H9 (cell line): Measurements from ENCODE around the gene CORO2B. TPM values are rescaled to one million over a fixed set of nuclear protein-coding genes. Genes with fewer than 3 reads are reported as not detected.

Experiments
- DNase-seq: peaks from one replicate; pipeline ENCODE4 v3.0.0-alpha.2; 2017
- H2AFZ ChIP-seq: one replicate; pipeline ENCODE4 v1.6.1; 2013; ENCODE audit warnings: mild to moderate bottlenecking, low read length, control low read depth, moderate library complexity
- H2AK5ac ChIP-seq: 2 replicates; pipeline ENCODE4 v1.6.1; 2013; ENCODE audit warnings: low read length, control low read depth, mixed read lengths; ENCODE audit not compliant: insufficient read length
- H2BK120ac ChIP-seq: one replicate; pipeline ENCODE4 v1.6.1; 2013; ENCODE audit warnings: low read depth, mild to moderate bottlenecking, low read length, control low read depth, inconsistent platforms; ENCODE audit not compliant: poor library complexity, severe bottlenecking
- H2BK12ac ChIP-seq: 2 replicates; pipeline ENCODE4 v1.6.1; 2013; ENCODE audit warnings: low read length, control low read depth, mixed read lengths, low read depth; ENCODE audit not compliant: insufficient read length
- H2BK15ac ChIP-seq: 2 replicates; pipeline ENCODE4 v1.6.1; 2013; ENCODE audit warnings: low read depth, low read length, control low read depth
- H2BK20ac ChIP-seq: one replicate; pipeline ENCODE4 v1.6.1; 2013; ENCODE audit warnings: low read depth, mild to moderate bottlenecking, low read length, control low read depth, inconsistent platforms; ENCODE audit not compliant: poor library complexity, severe bottlenecking
- H2BK5ac ChIP-seq: 2 replicates; pipeline ENCODE4 v1.6.1; 2013; ENCODE audit warnings: low read length, control low read depth, mixed read lengths; ENCODE audit not compliant: insufficient read length
- H3K14ac ChIP-seq: 2 replicates; pipeline ENCODE4 v1.6.1; 2013; ENCODE audit warnings: low read length, control low read depth; ENCODE audit not compliant: insufficient read depth
- H3K18ac ChIP-seq: 2 replicates; pipeline ENCODE4 v1.6.1; 2013; ENCODE audit warnings: low read depth, mild to moderate bottlenecking, mixed read lengths, low read length, control low read depth; ENCODE audit not compliant: insufficient read length
- H3K23ac ChIP-seq: 2 replicates; pipeline ENCODE4 v1.6.1; 2013; ENCODE audit warnings: low read length, control low read depth, mixed read lengths, low read depth; ENCODE audit not compliant: insufficient read length
- H3K23me2 ChIP-seq: 2 replicates; pipeline ENCODE4 v1.6.1; 2013; ENCODE audit warnings: low read depth, mild to moderate bottlenecking, mixed read lengths, low read length, control low read depth; ENCODE audit not compliant: insufficient read length, poor library complexity, severe bottlenecking
- H3K27ac ChIP-seq: 2 replicates; pipeline ENCODE4 v1.5.1; 2013; ENCODE audit warnings: low read length, control low read depth, mixed read lengths, low read depth; ENCODE audit not compliant: insufficient read length
- H3K27me3 ChIP-seq: 2 replicates; pipeline ENCODE4 v1.6.1; 2013; ENCODE audit warnings: low read length, control low read depth, inconsistent platforms; ENCODE audit not compliant: insufficient read depth
- H3K4ac ChIP-seq: 2 replicates; pipeline ENCODE4 v1.6.1; 2013; ENCODE audit warnings: low read depth, mild to moderate bottlenecking, control low read depth, inconsistent platforms, low read length, moderate library complexity
- H3K4me1 ChIP-seq: 2 replicates; pipeline ENCODE4 v1.6.1; 2013; ENCODE audit warnings: low read length, control low read depth, inconsistent platforms; ENCODE audit not compliant: insufficient read depth
- H3K4me2 ChIP-seq: 2 replicates; pipeline ENCODE4 v1.6.1; 2013; ENCODE audit warnings: low read length, control low read depth, mixed read lengths; ENCODE audit not compliant: insufficient read length, insufficient read depth
- H3K56ac ChIP-seq: 2 replicates; pipeline ENCODE4 v1.6.1; 2013; ENCODE audit warnings: low read depth, mild to moderate bottlenecking, mixed read lengths, low read length, control low read depth; ENCODE audit not compliant: insufficient read length
- H3K79me1 ChIP-seq: 2 replicates; pipeline ENCODE4 v1.6.1; 2013; ENCODE audit warnings: low read depth, mild to moderate bottlenecking, moderate library complexity, low read length, control low read depth, inconsistent platforms; ENCODE audit not compliant: insufficient read depth, poor library complexity, severe bottlenecking
- H3K79me2 ChIP-seq: 2 replicates; pipeline ENCODE4 v1.6.1; 2013; ENCODE audit warnings: low read length, control low read depth, inconsistent platforms; ENCODE audit not compliant: insufficient read depth
- H3K9ac ChIP-seq: 2 replicates; pipeline ENCODE4 v1.6.1; 2013; ENCODE audit warnings: low read length, control low read depth, mixed read lengths; ENCODE audit not compliant: insufficient read length; ENCODE audit errors: extremely low read depth
- H3K9me3 ChIP-seq: one replicate; pipeline ENCODE4 v1.6.1; 2013; ENCODE audit warnings: low read depth, low read length, inconsistent platforms; ENCODE audit not compliant: control insufficient read depth
- H3T11ph ChIP-seq: one replicate; pipeline ENCODE4 v1.6.1; 2013; ENCODE audit warnings: mild to moderate bottlenecking, low read length, control low read depth, inconsistent platforms
- H4K20me1 ChIP-seq: one replicate; pipeline ENCODE4 v1.6.1; 2013; ENCODE audit not compliant: control insufficient read depth, insufficient read length, insufficient read depth
- H4K5ac ChIP-seq: 2 replicates; pipeline ENCODE4 v1.6.1; 2013; ENCODE audit warnings: low read depth, mild to moderate bottlenecking, mixed read lengths, low read length, control low read depth; ENCODE audit not compliant: insufficient read length
- H4K8ac ChIP-seq: replicated peaks from 2 replicates; pipeline ENCODE4 v1.6.1; 2013; ENCODE audit warnings: low read length, control low read depth, mixed read lengths, low read depth; ENCODE audit not compliant: insufficient read length
- H4K91ac ChIP-seq: 2 replicates; pipeline ENCODE4 v1.6.1; 2013; ENCODE audit warnings: low read depth, mild to moderate bottlenecking, moderate library complexity, mixed read lengths, low read length, control low read depth; ENCODE audit not compliant: insufficient read length
- H3K27ac Mint-ChIP-seq, 3 experiments: 2 replicates in 2 of 3; 3 replicates in 1 of 3; pipeline ENCODE4 v1.8.0; 2020 to 2021; ENCODE audit warnings: mixed read lengths in 3 of 3, mild to moderate bottlenecking in 1 of 3, moderate library complexity in 1 of 3
- H3K27me3 Mint-ChIP-seq: 2 replicates; pipeline ENCODE4 v1.8.0; 2021; ENCODE audit warnings: low read depth, mild to moderate bottlenecking, moderate library complexity, mixed read lengths
- H3K36me3 Mint-ChIP-seq, 3 experiments: 2 replicates in 2 of 3; 3 replicates in 1 of 3; pipeline ENCODE4 v1.8.0; 2020 to 2021; ENCODE audit warnings: low read depth in 3 of 3, mixed read lengths in 3 of 3; ENCODE audit not compliant: insufficient read depth in 1 of 3
- H3K4me1 Mint-ChIP-seq, 2 experiments: 2 replicates each; pipeline ENCODE4 v1.8.0; 2020; ENCODE audit warnings: mixed read lengths in 2 of 2
- H3K4me3 Mint-ChIP-seq, 2 experiments: 2 replicates in 1 of 2; 3 replicates in 1 of 2; pipeline ENCODE4 v1.8.0; 2020 to 2021; ENCODE audit warnings: mild to moderate bottlenecking in 2 of 2, mixed read lengths in 2 of 2, moderate library complexity in 1 of 2
- H3K9me3 Mint-ChIP-seq, 2 experiments: 2 replicates in 1 of 2; 3 replicates in 1 of 2; pipeline ENCODE4 v1.8.0; 2020; ENCODE audit warnings: mild to moderate bottlenecking in 2 of 2, mixed read lengths in 2 of 2, moderate library complexity in 1 of 2
- CTCF ChIP-seq: fragments of 200-600 bp; sonication (generic); conservative IDR thresholded peaks from 3 replicates; pipeline ENCODE4 v1.8.0; 2021; ENCODE audit warnings: antibody characterized with exemption, mild to moderate bottlenecking
- WGBS: extraction: QIAGEN DNeasy Blood & Tissue Kit; methylation state at CpG from one replicate; pipeline ENCODE4 v1.1.7; 2013; ENCODE audit warnings: missing lambda C conversion rate, low lambda C conversion rate, mixed read lengths; ENCODE audit not compliant: insufficient read length; ENCODE audit errors: extremely low coverage; 5-methylcytosine and 5-hydroxymethylcytosine counted together
- total RNA-seq: library from RNA; stranded (reverse); gene quantifications from 2 replicates; pipeline ENCODE4 v1.2.1, GENCODE V29; 2021

Gene CORO2B
- total RNA-seq, 1 experiment from 2014 or later = 3.1 TPM

- Histone ChIP-seq H3K23me2 (no peaks in the 10 kb centered on the region), H4K5ac (no peak overlapping the region), H4K20me1 (no peaks in the 10 kb centered on the region), H2AK5ac (no peak overlapping the region), H3K9me3 (no peaks in the 10 kb centered on the region), H3K9ac (no peak overlapping the region), H3K4me2 (no peak overlapping the region), H2BK120ac (no peak overlapping the region), H3K79me2 (no peaks in the 10 kb centered on the region), H3T11ph (no peak overlapping the region), H3K4ac (no peak overlapping the region), H2BK20ac (no peak overlapping the region), H3K27me3 (no peaks in the 10 kb centered on the region; the same call in 1 of the 2 replicates), H3K27ac (no peak overlapping the region), H2AFZ (no peak overlapping the region), H4K8ac (no peak overlapping the region), H3K4me1 (peaks cover 22% of the 10 kb centered on the region; the same call in 1 of the 2 replicates), H3K23ac (no peak overlapping the region), H4K91ac (no peak overlapping the region), H2BK15ac (no peak overlapping the region), H2BK12ac (no peak overlapping the region), H3K56ac (no peak overlapping the region), H3K79me1 (no peaks in the 10 kb centered on the region), H2BK5ac (no peak overlapping the region), H3K18ac (no peak overlapping the region), H3K14ac (no peak overlapping the region)
- H3K9me3 Mint-ChIP-seq = no peaks in the 10 kb centered on the region
- no peaks in the 10 kb centered on the region for H3K36me3 Mint-ChIP-seq
- H3K4me1 Mint-ChIP-seq = peaks cover 69 to 80% of the 10 kb centered on the region in 2 experiments
- WGBS = no CpG with 5 or more reads among the region's 1 CpG
- no peak for TF ChIP-seq CTCF
- no peak for DNase-seq
- H3K4me3 Mint-ChIP-seq = no peak overlapping the region
- H3K27me3 Mint-ChIP-seq = peaks cover 23% of the 10 kb centered on the region
- H3K27ac Mint-ChIP-seq = peak overlapping the region in 1 of 3 experiments; percentile 35; a peak in 2 of 7 replicates
Observed at GRCh38 chr15:68570974-68571373, 7.8 kb upstream of the CORO2B start.
